GM23338 (cell line): ENCODE measurements around the gene MYH6. TPM values are rescaled to one million over a fixed set of nuclear protein-coding genes. Genes with fewer than 3 reads are reported as not detected.

Experiments
- ATAC-seq: fragments of 200-7000 bp; cut with Tn5 transposase; 3 replicates; pipeline ENCODE4 v1.9.1; 2020
- DNase-seq: peaks from one replicate; pipeline ENCODE4 v3.0.0-alpha.2; 2015; ENCODE audit warnings: low spot score
- H2AFZ ChIP-seq: fragments of 200-600 bp; sonication (generic); 2 replicates; pipeline ENCODE4 v1.8.0; 2016; ENCODE audit warnings: antibody characterized with exemption, mild to moderate bottlenecking, moderate library complexity
- H3F3A ChIP-seq: fragments of 200-600 bp; sonication (generic); replicated peaks from 2 replicates; pipeline ENCODE4 v1.8.0; 2017; ENCODE audit warnings: antibody characterized with exemption, mixed run types, low read depth
- H3K27ac ChIP-seq: fragments of 200-600 bp; sonication (generic); 2 replicates; pipeline ENCODE4 v1.6.1; 2016; ENCODE audit warnings: low read depth
- H3K27me3 ChIP-seq: fragments of 200-600 bp; sonication (generic); 2 replicates; pipeline ENCODE4 v1.8.0; 2016; ENCODE audit warnings: mild to moderate bottlenecking, mixed run types, moderate library complexity; ENCODE audit not compliant: insufficient read depth
- H3K36me3 ChIP-seq: fragments of 200-600 bp; sonication (generic); 2 replicates; pipeline ENCODE4 v1.8.0; 2016; ENCODE audit warnings: mild to moderate bottlenecking; ENCODE audit not compliant: insufficient read depth
- H3K4me1 ChIP-seq: fragments of 200-600 bp; sonication (generic); 2 replicates; pipeline ENCODE4 v1.8.0; 2016; ENCODE audit warnings: mild to moderate bottlenecking, moderate library complexity; ENCODE audit not compliant: insufficient read depth
- H3K4me2 ChIP-seq: fragments of 200-600 bp; sonication (generic); 2 replicates; pipeline ENCODE4 v1.7.1; 2017; ENCODE audit warnings: mixed run types
- H3K4me3 ChIP-seq: fragments of 200-600 bp; sonication (generic); 2 replicates; pipeline ENCODE4 v1.6.1; 2016; ENCODE audit warnings: mixed run types
- H3K79me2 ChIP-seq: fragments of 200-600 bp; sonication (generic); replicated peaks from 2 replicates; pipeline ENCODE4 v1.8.0; 2017; ENCODE audit warnings: mild to moderate bottlenecking; ENCODE audit not compliant: insufficient read depth
- H3K9me2 ChIP-seq: fragments of 200-600 bp; sonication (generic); 2 replicates; pipeline ENCODE4 v1.8.0; 2017; ENCODE audit not compliant: insufficient read depth
- H4K20me1 ChIP-seq: fragments of 200-600 bp; sonication (generic); replicated peaks from 2 replicates; pipeline ENCODE4 v1.8.0; 2017; ENCODE audit warnings: mild to moderate bottlenecking; ENCODE audit not compliant: insufficient read depth
- H3K27ac Mint-ChIP-seq: 2 replicates; pipeline ENCODE4 v1.8.0; 2020; ENCODE audit warnings: inconsistent platforms, mild to moderate bottlenecking, moderate library complexity, mixed read lengths
- H3K27me3 Mint-ChIP-seq: 3 replicates; pipeline ENCODE4 v1.8.0; 2022; ENCODE audit warnings: low read depth, mild to moderate bottlenecking, moderate library complexity, mixed read lengths, inconsistent platforms; ENCODE audit not compliant: insufficient read depth, poor library complexity
- H3K36me3 Mint-ChIP-seq: 3 replicates; pipeline ENCODE4 v1.8.0; 2021; ENCODE audit warnings: low read depth, mild to moderate bottlenecking, inconsistent platforms, moderate library complexity, mixed read lengths
- H3K4me1 Mint-ChIP-seq: 3 replicates; pipeline ENCODE4 v1.8.0; 2020; ENCODE audit warnings: mild to moderate bottlenecking, inconsistent platforms, mixed read lengths
- H3K4me3 Mint-ChIP-seq: 3 replicates; pipeline ENCODE4 v1.8.0; 2021; ENCODE audit warnings: moderate library complexity, mild to moderate bottlenecking, inconsistent platforms, mixed read lengths
- H3K9me3 Mint-ChIP-seq: 3 replicates; pipeline ENCODE4 v1.8.0; 2020; ENCODE audit warnings: moderate library complexity, mild to moderate bottlenecking, inconsistent platforms, mixed read lengths
- CREB1 ChIP-seq: fragments of 250-450 bp; sonication (Bioruptor Pico); IDR thresholded peaks from 2 replicates; pipeline ENCODE4 v1.5.0; 2020; ENCODE audit warnings: low read depth, mild to moderate bottlenecking, moderate library complexity
- CTCF ChIP-seq, 2 experiments: fragments of 200-600 bp in 1 of 2; sonication (generic) in 1 of 2; conservative IDR thresholded peaks; 2 replicates each; pipeline versions ENCODE4 v1.5.1 to v1.6.1; 2016 to 2017; ENCODE audit warnings: antibody characterized with exemption in 2 of 2, low read depth in 2 of 2, mild to moderate bottlenecking in 2 of 2, moderate library complexity in 1 of 2
- EZH2 ChIP-seq: fragments of 200-600 bp; sonication (generic); IDR thresholded peaks from one replicate; pipeline ENCODE4 v1.8.0; 2017; ENCODE audit warnings: antibody characterized with exemption, mild to moderate bottlenecking, low read depth; ENCODE audit not compliant: unreplicated experiment
- EZH2phosphoT487 ChIP-seq: fragments of 200-600 bp; sonication (generic); IDR thresholded peaks from one replicate; pipeline ENCODE4 v1.8.1; 2018; ENCODE audit warnings: antibody characterized with exemption; ENCODE audit not compliant: unreplicated experiment
- JUNB ChIP-seq: IDR thresholded peaks from one replicate; pipeline ENCODE4 v1.6.1; 2016; ENCODE audit warnings: antibody characterized with exemption; ENCODE audit not compliant: unreplicated experiment
- NANOG ChIP-seq: IDR thresholded peaks from 2 replicates; pipeline ENCODE4 v1.6.1; 2016; ENCODE audit warnings: antibody characterized with exemption, borderline replicate concordance
- POLR2AphosphoS5 ChIP-seq: IDR thresholded peaks from 2 replicates; pipeline ENCODE4 v1.6.1; 2016; ENCODE audit warnings: antibody characterized with exemption, low read depth
- REST ChIP-seq: IDR thresholded peaks from one replicate; pipeline ENCODE4 v1.6.1; 2018; ENCODE audit warnings: antibody characterized with exemption; ENCODE audit not compliant: unreplicated experiment
- STAT1 ChIP-seq: IDR thresholded peaks from one replicate; pipeline ENCODE4 v1.6.1; 2016; ENCODE audit warnings: antibody characterized with exemption; ENCODE audit not compliant: unreplicated experiment
- ZNF114 ChIP-seq: fragments of 250-450 bp; sonication (Bioruptor Pico); IDR thresholded peaks from 2 replicates; pipeline ENCODE4 v1.5.0; 2020; ENCODE audit warnings: mild to moderate bottlenecking, moderate library complexity
- ZNF331 ChIP-seq: fragments of 250-450 bp; sonication (Bioruptor Pico); IDR thresholded peaks from 2 replicates; pipeline ENCODE4 v1.5.0; 2020; ENCODE audit warnings: low read depth, mild to moderate bottlenecking, moderate library complexity
- ZNF462 ChIP-seq: fragments of 250-450 bp; sonication (Bioruptor Pico); IDR thresholded peaks from 2 replicates; pipeline ENCODE4 v1.5.0; 2020; ENCODE audit warnings: mild to moderate bottlenecking, moderate library complexity
- polyA plus RNA-seq: library from polyadenylated mRNA; unstranded; fragments of >200 nt; fragmentation: Nextera tagmentation; extraction: Ambion mirVana; gene quantifications from 2 replicates; pipeline ENCODE4 v1.2.1, GENCODE V29; 2016
- total RNA-seq: library from RNA; depleted of rRNA; stranded (reverse); fragments of >200 nt; shearing (Covaris generic); gene quantifications from 2 replicates; pipeline ENCODE4 v1.2.3, GENCODE V29; 2014
- TF ChIP-seq, protein P1 (sequence below): IDR thresholded peaks from 2 replicates; pipeline ENCODE4 v1.6.1; 2016; ENCODE audit warnings: antibody characterized with exemption

MYH6 gene
- total and polyA plus RNA-seq, 2 experiments from 2014 or later: 0.03 to 0.10 TPM

GRCh38 chr14:23382276-23382675, 25.8 kb downstream of the MYH6 start:
- Histone ChIP-seq H3K27me3 (peaks cover 20% of the 10 kb centered on the region; the same call in 1 of the 2 replicates), H3K36me3 (no peaks in the 10 kb centered on the region), H3K79me2 (no peaks in the 10 kb centered on the region), H3F3A (no peaks in the 10 kb centered on the region), H3K4me1 (no peaks in the 10 kb centered on the region), H3K4me2 (no peak overlapping the region), H3K9me2 (no peaks in the 10 kb centered on the region), H3K27ac (no peak overlapping the region), H2AFZ (no peak overlapping the region), H4K20me1 (no peaks in the 10 kb centered on the region; the same call in 1 of the 2 replicates), H3K4me3 (no peak overlapping the region)
- no peak for ATAC-seq
- H3K27me3 Mint-ChIP-seq: peaks cover 19% of the 10 kb centered on the region
- H3K36me3 Mint-ChIP-seq: no peaks in the 10 kb centered on the region; the same call in 2 of the 3 replicates
- no peaks in the 10 kb centered on the region; the same call in 2 of the 3 replicates for H3K9me3 Mint-ChIP-seq
- no peak overlapping the region for H3K4me3 Mint-ChIP-seq
- no peak overlapping the region for H3K27ac Mint-ChIP-seq
- H3K4me1 Mint-ChIP-seq: peaks cover 8% of the 10 kb centered on the region
- TF ChIP-seq EZH2 (no peak), REST (no peak), JUNB (no peak), NANOG (no peak), ZNF462 (CRISPR knock-in tag) (no peak), CREB1 (CRISPR knock-in tag) (no peak), ZNF331 (no peak), ZNF114 (no peak), POLR2AphosphoS5 (no peak), STAT1 (no peak), EZH2phosphoT487 (no peak), CTCF (conservative IDR thresholded peaks at IDR 0.05; ENCODE audit: low read depth in 2 of 2) (no peak)
- TF ChIP-seq, protein P1, sequence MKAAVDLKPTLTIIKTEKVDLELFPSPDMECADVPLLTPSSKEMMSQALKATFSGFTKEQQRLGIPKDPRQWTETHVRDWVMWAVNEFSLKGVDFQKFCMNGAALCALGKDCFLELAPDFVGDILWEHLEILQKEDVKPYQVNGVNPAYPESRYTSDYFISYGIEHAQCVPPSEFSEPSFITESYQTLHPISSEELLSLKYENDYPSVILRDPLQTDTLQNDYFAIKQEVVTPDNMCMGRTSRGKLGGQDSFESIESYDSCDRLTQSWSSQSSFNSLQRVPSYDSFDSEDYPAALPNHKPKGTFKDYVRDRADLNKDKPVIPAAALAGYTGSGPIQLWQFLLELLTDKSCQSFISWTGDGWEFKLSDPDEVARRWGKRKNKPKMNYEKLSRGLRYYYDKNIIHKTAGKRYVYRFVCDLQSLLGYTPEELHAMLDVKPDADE: no peak
- no peak for DNase-seq
